Activated T-helper 1 cell treated with Interleukin-2 at 50 U/mL for 16 hours (primary cell): ENCODE measurements around the gene COL27A1.
"Not testable (repeated sequence)": the region's sequence is repeated elsewhere in the genome, so short reads cannot be mapped to it uniquely, and the experiment has no call there.

ENCODE experiments used
- DNase-seq: peaks from one replicate; pipeline ENCODE4 v3.0.0-alpha.2; 2020; ENCODE audit warnings: low read depth

The COL27A1 gene

GRCh38 chr9:114184071-114184470 lies 28.7 kb downstream of the COL27A1 start:
- DNase-seq, result no peak

DNA sequence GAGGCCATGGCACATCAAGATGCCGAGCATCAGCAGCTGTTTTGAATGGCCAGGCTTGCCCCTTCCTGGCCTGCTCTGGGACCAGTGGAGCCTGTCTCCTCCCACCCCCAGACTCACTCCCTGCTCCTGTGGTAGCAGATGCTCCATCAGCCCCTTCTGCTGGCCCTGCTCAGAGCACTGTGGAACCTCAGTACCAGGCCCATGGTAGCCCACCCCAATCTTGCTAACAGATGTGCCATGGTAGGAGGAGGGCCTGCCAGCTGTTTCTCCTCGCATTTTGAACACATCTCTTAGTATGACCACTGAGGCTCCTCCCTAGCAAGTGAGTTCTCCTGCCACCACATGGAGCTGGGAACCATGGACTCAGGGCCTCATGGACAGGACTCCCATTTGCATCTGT lies 29.5 kb downstream of the COL27A1 start:
- DNase-seq, result no peak

DNA sequence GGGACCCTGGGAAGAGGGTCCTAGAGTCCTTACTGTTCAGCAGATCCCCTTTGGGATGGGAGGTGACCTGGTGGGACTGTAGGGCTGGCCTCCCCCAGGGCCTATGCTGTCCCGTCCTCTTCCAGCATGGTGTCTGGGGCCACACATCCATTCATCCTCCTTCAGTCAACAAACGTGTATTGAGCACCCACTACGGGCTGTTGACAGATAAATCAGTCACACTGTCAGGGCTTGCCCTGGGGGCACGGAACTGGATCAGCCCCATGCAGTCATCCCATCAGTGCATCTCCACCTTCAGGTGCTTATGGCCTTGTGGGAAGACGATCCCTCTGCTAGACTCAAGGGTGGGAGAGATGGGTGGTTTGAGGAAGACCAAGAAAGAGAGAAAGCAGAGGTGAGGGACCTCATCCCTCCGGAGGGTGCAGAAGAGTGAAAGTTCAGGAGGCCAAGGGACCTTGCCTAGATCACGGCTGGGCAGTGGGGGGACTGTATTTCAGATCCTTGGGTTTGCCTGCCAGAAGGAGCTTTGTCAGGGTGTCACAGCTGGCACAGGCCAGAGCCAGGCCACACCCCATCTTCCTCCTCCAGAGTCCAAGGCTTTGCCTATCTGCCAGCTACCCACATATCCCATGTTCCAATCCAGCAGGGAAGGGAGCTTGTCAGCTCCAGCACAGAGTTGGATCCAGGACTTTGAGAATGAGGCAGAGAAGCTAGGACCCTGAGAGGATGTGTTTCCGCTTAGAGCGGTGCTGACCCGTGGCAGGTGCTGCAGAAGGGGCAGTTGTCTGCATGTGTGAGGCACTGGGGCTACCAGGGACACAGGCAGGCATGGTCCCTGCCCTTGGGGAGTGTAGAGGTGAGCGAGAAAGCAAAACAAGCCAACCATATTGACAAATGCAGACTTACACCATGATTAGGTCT lies 30.5 kb downstream of the COL27A1 start:
- no peak for DNase-seq

- DNase-seq, result no peak
These were observed 31.4 kb downstream of the COL27A1 start for GRCh38 chr9:114186605-114187289.

DNA sequence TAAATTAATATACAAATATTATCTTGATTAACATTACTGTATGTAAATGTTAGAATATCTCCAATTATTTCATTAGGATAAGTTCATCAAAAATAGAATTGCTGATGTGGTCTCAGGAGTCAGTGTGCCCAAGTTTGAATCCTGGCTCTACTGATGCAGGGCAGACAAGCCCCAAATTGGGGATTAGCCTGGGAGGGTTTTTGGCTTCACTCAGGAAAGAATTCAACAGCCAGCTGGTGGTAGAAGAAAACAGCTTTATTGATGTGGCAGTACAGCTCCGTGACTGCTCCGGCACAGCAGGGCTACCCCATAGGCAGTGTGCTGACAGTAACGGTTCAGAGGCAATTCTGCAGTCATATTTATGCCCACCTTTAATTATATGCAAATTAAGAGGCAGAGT lies 32.5 kb downstream of the COL27A1 start:
- DNase-seq, result no peak

- DNase-seq, result no peak
These were observed 34.7 kb downstream of the COL27A1 start for GRCh38 chr9:114189823-114190562.

DNA sequence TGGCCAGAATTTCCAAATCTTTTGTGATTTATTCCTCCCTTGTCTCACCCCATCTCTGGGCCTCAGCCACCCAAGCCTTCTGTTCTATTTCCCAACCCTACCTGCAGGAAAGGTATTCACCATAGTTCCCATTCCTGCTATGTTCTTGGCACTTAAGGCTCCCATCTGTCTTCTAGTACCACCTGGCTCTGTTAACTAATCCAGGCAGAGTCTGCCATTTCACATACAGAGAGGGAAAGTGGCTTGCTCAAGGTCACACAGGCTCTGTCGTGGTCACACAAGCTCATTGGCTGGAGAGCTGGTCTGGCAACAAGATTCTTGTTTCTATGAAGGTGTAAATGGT lies 35.2 kb downstream of the COL27A1 start:
- no peak for DNase-seq

DNA sequence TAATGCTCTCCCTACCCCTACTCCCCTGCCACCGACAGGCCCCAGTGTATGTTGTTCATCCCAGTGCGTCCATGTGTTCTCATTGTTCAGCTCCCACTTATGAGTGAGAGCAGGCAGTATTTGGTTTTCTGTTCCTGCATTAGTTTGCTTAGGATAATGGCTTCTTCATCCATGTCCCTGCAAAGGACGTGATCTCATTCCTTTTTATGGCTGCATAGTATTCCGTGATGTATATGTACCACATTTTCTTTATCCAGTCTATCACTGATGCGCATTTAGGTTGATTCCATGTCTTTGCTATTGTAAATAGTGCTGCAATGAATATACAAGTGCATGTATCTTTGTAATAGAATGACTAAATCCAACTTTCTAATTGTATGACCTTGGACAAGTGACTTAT lies 36.1 kb downstream of the COL27A1 start:
- not testable (repeated sequence) for DNase-seq

DNA sequence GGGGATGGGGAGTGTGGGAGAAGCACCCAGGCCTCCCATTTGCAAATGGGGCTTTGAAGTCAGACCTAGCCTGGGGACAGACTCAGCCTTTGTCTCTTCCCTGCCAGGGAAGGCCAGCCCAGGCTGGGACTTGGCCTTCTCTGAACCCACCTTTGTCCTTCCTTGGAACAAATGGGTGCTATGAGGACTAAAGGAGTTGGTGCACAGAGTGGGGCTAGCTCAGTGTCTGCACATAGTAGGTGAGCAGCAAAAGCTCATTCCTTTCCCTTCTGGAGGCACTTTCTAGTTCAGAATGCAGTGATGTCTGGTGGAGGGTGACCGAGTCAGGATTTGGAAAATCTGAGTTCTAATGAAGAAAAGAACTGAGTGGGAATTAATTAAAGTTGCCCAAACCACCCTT lies 37.2 kb downstream of the COL27A1 start:
- DNase-seq, result no peak

DNA sequence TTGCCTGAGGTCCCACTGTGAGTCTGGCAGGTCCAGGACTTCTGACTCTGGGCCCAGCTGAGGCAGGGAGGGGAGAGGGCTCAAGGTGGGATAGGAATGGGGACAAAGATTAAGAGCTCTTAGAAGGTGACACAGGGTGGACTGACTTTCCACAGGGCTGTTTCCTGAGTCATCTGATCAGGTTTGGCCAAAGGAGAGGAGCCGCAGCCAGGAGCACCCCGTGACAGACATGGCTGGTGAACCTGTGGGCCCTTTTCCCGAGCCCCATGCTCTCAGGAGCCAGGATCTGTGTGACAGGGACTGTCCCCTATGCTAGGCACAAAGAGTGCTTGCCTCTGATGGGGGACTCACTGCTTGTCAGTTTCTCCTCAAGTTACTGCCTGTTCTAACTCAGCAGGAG lies 37.8 kb downstream of the COL27A1 start:
- DNase-seq, result no peak

DNA sequence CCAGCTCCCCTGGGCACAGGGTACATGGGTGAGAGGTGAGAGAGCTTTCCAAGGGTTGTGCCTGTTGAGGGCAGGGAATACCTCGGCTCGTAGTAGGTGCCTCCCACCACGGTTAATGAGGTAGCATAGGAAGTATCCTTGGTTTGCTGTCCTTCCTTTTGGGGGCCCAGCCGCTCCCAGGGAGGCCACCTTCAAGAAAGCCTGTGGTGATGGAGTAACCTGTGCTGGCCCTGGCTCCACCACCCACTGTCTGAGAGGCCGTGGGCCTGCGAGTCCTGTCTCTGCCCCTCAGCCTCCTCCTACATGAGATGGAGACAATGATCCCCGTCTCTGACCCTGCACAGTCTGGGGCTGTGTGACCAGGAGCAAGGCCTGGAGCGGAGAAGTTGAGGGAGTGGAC lies 40.8 kb downstream of the COL27A1 start:
- DNase-seq, result no peak

- no peak for DNase-seq
These were observed 41.8 kb downstream of the COL27A1 start for GRCh38 chr9:114196979-114197622.

DNA sequence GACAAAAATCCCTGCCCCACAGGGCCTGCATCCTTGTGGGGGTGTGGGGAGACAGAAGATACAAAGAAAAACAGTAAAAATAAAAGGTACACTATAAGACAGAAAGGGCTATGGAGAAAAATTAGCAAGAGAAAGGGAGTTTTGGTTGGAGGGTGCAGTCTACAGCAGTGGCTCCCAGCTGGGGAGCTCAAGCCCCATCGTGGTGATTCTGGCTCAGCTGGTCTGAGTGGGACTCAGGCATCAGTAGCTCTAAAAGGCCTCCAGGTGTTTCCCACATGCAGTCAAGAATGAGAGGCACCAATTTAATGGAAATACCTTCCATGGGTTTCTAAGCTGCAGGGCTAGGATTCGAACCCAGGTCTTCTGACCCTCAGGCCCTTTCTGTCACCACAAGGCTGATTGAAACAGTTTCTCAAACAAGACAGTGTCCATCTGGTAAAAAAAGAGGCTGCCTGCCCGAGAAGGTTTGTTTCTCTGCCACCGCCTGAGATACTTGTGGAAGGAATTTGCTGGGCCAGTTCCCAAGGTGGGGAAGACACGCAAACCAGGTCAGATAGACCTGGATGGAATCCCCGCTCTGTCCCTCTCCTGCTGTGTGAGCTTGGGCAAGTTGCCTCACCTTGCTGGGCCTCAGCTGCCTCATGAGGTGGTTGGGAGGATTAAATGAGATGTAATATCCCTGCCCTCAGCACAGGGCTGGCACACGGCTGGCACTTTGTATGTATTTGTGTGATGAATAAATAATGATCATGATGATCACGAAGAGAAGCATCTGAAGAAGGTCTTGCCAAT lies 43.1 kb downstream of the COL27A1 start:
- no peak for DNase-seq

DNA sequence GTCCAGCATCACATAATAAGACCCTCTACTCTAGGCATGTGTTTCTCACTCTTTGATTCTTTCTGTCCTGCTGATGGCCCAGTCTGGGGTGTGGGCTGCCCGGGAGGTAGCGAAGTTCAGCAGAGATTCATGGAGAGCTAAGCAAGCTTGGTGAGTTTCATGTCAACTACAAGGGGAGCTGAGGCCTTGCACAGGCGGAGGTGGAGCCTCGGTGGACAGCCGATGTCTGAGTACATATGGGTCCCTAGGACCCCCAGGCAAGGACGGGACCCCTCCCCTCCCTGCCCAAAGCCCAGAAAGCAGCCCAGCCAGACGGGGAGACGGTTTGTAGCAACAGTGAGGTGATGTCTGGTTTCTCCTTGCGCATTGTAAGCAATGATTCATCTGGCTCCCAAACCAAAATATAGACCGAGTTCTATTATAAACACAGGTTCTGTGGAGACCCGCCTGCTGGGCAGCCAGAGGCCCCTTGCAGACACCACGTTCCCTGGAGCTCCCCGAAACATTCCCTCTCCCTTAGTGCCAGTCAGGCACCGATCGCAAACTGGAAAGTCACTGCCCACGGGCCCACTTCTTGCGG lies 45.5 kb downstream of the COL27A1 start:
- no peak for DNase-seq

DNA sequence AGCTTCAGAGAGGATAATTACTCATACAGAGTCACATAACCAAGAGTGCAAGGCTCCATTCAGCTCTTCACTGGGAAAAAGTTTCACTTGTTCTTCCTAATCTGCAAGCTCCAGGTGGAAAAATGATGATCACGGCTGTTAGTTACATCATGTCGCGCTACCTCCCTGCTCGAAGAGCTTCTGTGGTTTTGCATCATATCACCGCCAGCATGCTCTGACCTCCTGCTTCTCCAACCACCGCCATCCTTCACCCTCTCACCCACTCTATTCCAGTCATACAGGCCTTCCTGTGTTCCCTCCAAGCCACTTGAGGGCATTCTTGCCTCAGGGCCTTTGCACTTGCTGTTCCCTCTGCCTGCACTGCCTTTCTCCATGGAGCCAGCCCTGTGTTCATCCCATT lies 47.1 kb downstream of the COL27A1 start:
- DNase-seq, result no peak

DNA sequence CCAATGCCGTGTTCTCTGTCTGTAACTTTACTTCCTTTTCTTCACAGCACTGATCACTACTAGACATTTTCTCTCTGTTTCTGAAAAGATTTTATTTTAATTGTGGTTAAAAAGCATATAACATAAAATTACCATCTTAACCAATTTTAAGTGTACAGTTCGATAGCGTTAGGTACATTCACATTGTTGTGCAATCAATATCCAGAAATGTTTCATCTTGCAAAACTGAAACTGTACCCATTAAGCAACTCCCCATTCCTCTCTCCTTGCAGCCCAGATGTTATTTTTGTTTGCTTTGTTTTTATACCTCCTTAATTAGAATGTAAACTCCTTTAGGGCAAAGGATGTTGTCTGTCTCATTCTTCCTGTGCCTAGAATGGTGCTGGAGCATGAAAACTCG lies 47.5 kb downstream of the COL27A1 start:
- no peak for DNase-seq

DNA sequence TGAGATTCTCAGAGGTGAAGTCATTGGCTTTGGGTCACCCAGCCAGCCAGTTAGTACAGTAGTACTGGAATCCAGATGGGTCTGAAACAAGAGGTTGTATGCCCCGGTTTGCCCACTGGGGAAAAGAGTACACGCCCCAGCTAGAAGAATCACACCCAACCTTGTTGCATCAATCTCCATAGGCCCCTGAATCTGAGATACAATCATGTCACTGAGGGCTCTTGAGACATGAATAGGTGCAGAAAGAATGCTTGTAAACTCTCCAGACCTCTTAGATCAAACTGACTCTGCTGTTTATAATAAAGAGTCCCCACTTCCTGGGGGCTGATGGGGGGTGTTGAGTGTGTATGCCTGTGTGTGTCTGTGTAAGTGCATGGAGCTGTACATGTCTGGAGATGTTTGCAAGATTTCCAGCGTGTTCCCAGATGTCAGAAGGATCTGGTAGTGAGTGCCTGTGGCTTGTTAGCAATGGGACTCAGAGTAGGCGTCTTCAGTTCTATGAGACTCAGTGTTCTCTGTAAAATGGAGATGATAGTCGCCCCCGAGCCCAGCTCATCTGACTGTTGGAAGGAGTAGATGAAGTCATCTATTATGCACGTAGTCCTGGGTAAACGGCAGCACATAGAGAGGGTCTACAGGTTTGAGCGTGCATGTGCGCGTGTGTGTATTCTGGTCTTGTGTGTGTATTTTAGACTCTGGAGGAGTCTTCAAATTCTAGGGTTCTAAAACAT lies 48.2 kb downstream of the COL27A1 start:
- no peak for DNase-seq

DNA sequence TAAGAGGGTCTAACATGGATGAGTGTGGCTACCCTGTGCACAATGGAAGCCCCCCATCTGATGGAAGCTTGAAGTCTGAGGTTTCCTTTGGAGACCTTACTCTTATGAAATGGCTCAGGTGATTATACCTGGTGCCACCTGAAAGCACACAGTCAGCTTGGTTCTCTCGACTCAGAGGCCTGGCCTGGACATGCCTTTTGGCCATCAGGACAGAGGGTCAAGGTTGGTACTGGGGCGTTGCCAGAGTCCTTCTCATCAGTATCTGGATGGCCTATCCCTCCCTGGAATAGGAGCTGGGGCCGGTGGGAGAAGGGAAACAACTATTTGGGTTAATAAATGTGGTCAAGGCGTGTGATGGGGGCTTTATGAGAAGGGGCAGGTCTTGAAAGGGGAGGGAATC lies 48.9 kb downstream of the COL27A1 start:
- DNase-seq, result no peak

GRCh38 chr9:114205171-114206015 lies 50.1 kb downstream of the COL27A1 start:
- DNase-seq, result no peak
